Endodermal cell (in vitro differentiated cells): Measurements from ENCODE around the gene SUSD3. TPM values are rescaled to one million over a fixed set of nuclear protein-coding genes. Genes with fewer than 3 reads are reported as not detected.

ENCODE experiments used
- DNase-seq: peaks from one replicate; pipeline ENCODE4 v3.0.0-alpha.2; 2017
- H3K27ac ChIP-seq: 2 replicates; pipeline ENCODE4 v1.5.1; 2013; ENCODE audit warnings: mild to moderate bottlenecking, low read depth, low read length, moderate library complexity
- H3K27me3 ChIP-seq: 2 replicates; pipeline ENCODE4 v1.6.1; 2013; ENCODE audit warnings: mild to moderate bottlenecking, low read length, moderate library complexity; ENCODE audit not compliant: insufficient read depth, control insufficient read depth, poor library complexity, severe bottlenecking
- H3K36me3 ChIP-seq: 2 replicates; pipeline ENCODE4 v1.7.0; 2013; ENCODE audit warnings: mild to moderate bottlenecking, low read length, moderate library complexity; ENCODE audit not compliant: control insufficient read depth, insufficient read depth
- H3K4me1 ChIP-seq: one replicate; pipeline ENCODE4 v1.7.0; 2013; ENCODE audit warnings: low read length; ENCODE audit not compliant: control insufficient read depth, insufficient read depth
- H3K4me3 ChIP-seq: 2 replicates; pipeline ENCODE4 v1.5.1; 2013; ENCODE audit warnings: mild to moderate bottlenecking, low read length, moderate library complexity
- H3K9ac ChIP-seq: 2 replicates; pipeline ENCODE4 v1.6.1; 2013; ENCODE audit warnings: mild to moderate bottlenecking, low read length, moderate library complexity; ENCODE audit not compliant: poor library complexity, severe bottlenecking; ENCODE audit errors: extremely low read depth
- H3K9me3 ChIP-seq: 2 replicates; pipeline ENCODE4 v1.6.1; 2013; ENCODE audit warnings: mild to moderate bottlenecking, low read length, moderate library complexity; ENCODE audit not compliant: control insufficient read depth
- H3K27ac Mint-ChIP-seq: 2 replicates; pipeline ENCODE4 v1.8.0; 2020; ENCODE audit warnings: mixed read lengths
- H3K27me3 Mint-ChIP-seq: 2 replicates; pipeline ENCODE4 v1.8.0; 2021; ENCODE audit warnings: mild to moderate bottlenecking, mixed read lengths; ENCODE audit not compliant: insufficient read depth
- H3K36me3 Mint-ChIP-seq: 2 replicates; pipeline ENCODE4 v1.8.0; 2020; ENCODE audit warnings: low read depth, mixed read lengths
- H3K4me1 Mint-ChIP-seq: 2 replicates; pipeline ENCODE4 v1.8.0; 2020; ENCODE audit warnings: mixed read lengths
- H3K4me3 Mint-ChIP-seq: 2 replicates; pipeline ENCODE4 v1.8.0; 2020; ENCODE audit warnings: mild to moderate bottlenecking, moderate library complexity, mixed read lengths
- H3K9me3 Mint-ChIP-seq: 2 replicates; pipeline ENCODE4 v1.8.0; 2020; ENCODE audit warnings: mild to moderate bottlenecking, mixed read lengths
- WGBS, 2 experiments: methylation state at CpG; one replicate each; pipeline versions ENCODE4 v1.1.5 to v1.1.7; 2013; ENCODE audit warnings: missing lambda C conversion rate in 2 of 2, mixed read lengths in 1 of 2; ENCODE audit not compliant: insufficient coverage in 1 of 2, insufficient read length in 1 of 2; 5-methylcytosine and 5-hydroxymethylcytosine counted together
- total RNA-seq, 2 donors: library from RNA; stranded (reverse); fragmentation: NEBNext Ultra II Directional in 1 of 2; extraction: Animal tissue kit (Norgen Biotek cat#: 25700) in 1 of 2; gene quantifications; 2 replicates in 1 of 2; 3 replicates in 1 of 2; pipeline ENCODE4 v1.2.1, GENCODE V29; 2021
- TF ChIP-seq, protein P1 (sequence below): fragments of 200-600 bp; sonication (generic); conservative IDR thresholded peaks from 2 replicates; pipeline ENCODE4 v1.5.0; 2021; ENCODE audit warnings: antibody characterized with exemption, mild to moderate bottlenecking

The SUSD3 gene
- total RNA-seq, 2 donors from 2014 or later: 5.1 to 5.9 TPM

DNA sequence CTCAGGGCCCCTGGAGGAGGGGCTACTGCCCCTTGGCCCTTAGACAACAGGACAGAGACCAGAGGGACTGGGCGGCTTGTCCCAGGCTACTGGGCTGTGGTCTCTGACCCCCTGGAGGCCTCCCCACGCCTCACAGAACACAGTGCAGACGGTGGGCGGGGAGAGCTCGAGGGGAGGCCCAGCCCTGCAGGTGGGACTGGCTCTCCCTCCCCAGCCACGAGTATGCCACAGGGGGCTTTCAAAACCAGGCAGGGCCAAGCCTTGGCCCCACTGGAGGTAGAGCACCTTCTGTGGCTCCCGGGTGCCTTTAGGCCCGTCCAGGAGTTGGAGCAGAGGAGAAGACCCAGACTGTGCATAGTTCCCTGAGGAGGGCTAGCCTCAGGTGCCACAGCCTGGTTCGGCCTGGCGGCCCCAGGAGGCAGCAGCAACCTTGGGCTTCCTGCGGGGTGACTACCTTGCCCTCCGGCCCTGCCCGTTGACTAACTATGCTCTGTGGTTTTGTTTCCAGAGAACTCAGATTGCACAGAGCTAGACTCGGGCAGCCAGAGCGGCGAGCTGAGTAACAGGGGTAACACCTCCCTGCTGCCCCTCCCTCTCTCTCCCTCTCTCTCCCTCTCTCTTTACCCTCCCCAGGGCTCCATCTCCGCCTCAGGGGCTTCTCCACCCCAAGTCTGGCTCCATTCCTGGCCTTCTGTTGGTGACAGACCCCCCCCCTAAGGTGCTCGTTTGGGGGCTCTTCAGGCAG, 53.0 kb downstream of the SUSD3 start:
- H3K9ac ChIP-seq: no peak overlapping the region
- Mint-ChIP-seq H3K4me1 (peaks cover 12% of the 10 kb centered on the region), H3K36me3 (peaks cover 5% of the 10 kb centered on the region), H3K27me3 (no peaks in the 10 kb centered on the region), H3K4me3 (no peak overlapping the region), H3K9me3 (no peaks in the 10 kb centered on the region), H3K27ac (no peak overlapping the region)
- no peak overlapping the region for H3K4me3 ChIP-seq
- 90 to 91% methylated on average over 9 to 18 of the region's 18 CpGs for WGBS, 2 experiments
- peak; percentile 45 for DNase-seq
- H3K9me3 ChIP-seq: no peaks in the 10 kb centered on the region
- H3K4me1 ChIP-seq: peaks cover 5% of the 10 kb centered on the region
- H3K27me3 ChIP-seq: no peaks in the 10 kb centered on the region
- H3K36me3 ChIP-seq: no peaks in the 10 kb centered on the region
- H3K27ac ChIP-seq: no peak overlapping the region
- TF ChIP-seq, protein P1, sequence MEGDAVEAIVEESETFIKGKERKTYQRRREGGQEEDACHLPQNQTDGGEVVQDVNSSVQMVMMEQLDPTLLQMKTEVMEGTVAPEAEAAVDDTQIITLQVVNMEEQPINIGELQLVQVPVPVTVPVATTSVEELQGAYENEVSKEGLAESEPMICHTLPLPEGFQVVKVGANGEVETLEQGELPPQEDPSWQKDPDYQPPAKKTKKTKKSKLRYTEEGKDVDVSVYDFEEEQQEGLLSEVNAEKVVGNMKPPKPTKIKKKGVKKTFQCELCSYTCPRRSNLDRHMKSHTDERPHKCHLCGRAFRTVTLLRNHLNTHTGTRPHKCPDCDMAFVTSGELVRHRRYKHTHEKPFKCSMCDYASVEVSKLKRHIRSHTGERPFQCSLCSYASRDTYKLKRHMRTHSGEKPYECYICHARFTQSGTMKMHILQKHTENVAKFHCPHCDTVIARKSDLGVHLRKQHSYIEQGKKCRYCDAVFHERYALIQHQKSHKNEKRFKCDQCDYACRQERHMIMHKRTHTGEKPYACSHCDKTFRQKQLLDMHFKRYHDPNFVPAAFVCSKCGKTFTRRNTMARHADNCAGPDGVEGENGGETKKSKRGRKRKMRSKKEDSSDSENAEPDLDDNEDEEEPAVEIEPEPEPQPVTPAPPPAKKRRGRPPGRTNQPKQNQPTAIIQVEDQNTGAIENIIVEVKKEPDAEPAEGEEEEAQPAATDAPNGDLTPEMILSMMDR: no peak

DNA sequence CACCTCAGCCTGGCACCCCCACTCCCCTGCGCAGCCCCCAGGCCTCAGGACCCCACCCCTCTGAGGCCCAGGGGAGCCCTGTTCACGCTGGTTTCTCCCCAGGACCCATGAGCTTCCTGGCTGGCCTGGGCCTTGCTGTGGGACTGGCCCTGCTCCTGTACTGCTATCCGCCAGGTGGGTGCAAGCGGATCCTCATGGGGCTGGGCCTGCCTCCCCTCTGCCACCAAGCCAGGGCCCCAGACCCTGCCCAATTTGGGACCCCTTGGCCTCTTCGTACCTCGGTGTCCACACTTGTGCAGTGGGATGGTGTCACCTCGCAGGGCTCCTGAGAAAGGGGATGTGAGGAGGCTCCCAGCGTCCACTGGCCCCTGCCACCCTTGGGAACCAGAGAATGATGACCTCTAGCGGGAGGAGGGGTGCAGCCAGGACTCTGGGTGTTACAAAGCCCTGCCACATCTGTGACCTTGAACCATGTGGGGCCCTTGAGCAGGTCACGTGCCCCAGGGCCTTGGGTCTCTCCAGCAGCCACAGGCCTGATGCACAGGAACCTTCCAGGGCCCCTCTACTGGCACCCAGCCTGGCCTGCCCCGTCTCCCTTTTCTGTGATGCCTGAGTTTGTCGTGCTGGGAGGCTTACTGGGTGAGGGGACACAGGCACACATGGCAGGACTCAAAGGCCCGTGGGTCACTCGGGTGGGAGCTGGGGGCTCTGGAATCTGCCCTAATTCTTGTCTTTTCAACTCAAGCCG, 53.8 kb downstream of the SUSD3 start:
- H3K27me3 Mint-ChIP-seq: no peaks in the 10 kb centered on the region
- H3K9ac ChIP-seq: no peak overlapping the region
- H3K36me3 ChIP-seq: no peaks in the 10 kb centered on the region
- no peak overlapping the region for H3K27ac ChIP-seq
- peak; percentile 44 for DNase-seq
- no peak overlapping the region for H3K4me3 ChIP-seq
- TF ChIP-seq, protein P1: no peak
- peaks cover 12% of the 10 kb centered on the region for H3K4me1 Mint-ChIP-seq
- peaks cover 5% of the 10 kb centered on the region for H3K4me1 ChIP-seq
- peaks cover 5% of the 10 kb centered on the region for H3K36me3 Mint-ChIP-seq
- no peaks in the 10 kb centered on the region for H3K27me3 ChIP-seq
- H3K4me3 Mint-ChIP-seq: no peak overlapping the region
- H3K27ac Mint-ChIP-seq: no peak overlapping the region
- H3K9me3 Mint-ChIP-seq: no peaks in the 10 kb centered on the region
- WGBS, 2 experiments: 91 to 100% methylated on average over 9 to 15 of the region's 15 CpGs
- H3K9me3 ChIP-seq: no peaks in the 10 kb centered on the region

DNA sequence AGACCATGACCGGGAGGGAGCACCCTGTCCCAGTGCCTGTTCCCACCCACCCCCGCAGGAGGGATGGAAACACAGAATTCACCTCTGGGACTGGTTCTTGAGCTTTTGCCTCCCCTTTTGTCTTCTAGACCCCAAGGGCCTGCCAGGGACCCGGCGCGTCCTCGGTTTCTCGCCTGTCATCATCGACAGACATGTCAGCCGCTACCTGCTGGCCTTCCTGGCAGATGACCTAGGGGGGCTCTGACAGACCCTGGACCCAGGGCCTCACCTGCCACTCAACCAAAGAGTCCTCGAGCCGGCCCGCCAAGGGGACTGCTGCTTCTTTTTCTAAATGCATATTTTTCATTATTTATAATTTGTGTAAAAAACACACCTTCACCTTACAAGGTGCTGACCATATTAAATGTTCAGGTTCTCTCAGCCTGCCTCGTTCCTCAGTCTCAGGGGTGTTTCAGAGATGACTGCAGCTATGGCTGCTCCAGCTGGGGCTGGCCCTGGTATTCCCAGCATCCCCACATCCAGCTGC, 54.4 kb downstream of the SUSD3 start:
- no peak overlapping the region for H3K27ac ChIP-seq
- H3K36me3 Mint-ChIP-seq: peaks cover 5% of the 10 kb centered on the region
- no peaks in the 10 kb centered on the region for H3K27me3 ChIP-seq
- no peak overlapping the region for H3K4me3 Mint-ChIP-seq
- H3K27ac Mint-ChIP-seq: no peak overlapping the region
- H3K4me3 ChIP-seq: no peak overlapping the region
- H3K36me3 ChIP-seq: no peaks in the 10 kb centered on the region
- TF ChIP-seq, protein P1: no peak
- WGBS, 2 experiments: 84 to 96% methylated on average over 9 to 13 of the region's 13 CpGs
- H3K9me3 Mint-ChIP-seq: no peaks in the 10 kb centered on the region
- DNase-seq: peak; percentile 26
- H3K9me3 ChIP-seq: no peaks in the 10 kb centered on the region
- peaks cover 5% of the 10 kb centered on the region for H3K4me1 ChIP-seq
- peaks cover 12% of the 10 kb centered on the region for H3K4me1 Mint-ChIP-seq
- no peaks in the 10 kb centered on the region for H3K27me3 Mint-ChIP-seq
- H3K9ac ChIP-seq: no peak overlapping the region
